Measurements from ENCODE around the gene KIF9. TPM values are rescaled to one million over a fixed set of nuclear protein-coding genes. Genes with fewer than 3 reads are reported as not detected.

KIF9 gene
- total RNA-seq, 1 experiment from 2014 or later: 5.8 TPM

DNA sequence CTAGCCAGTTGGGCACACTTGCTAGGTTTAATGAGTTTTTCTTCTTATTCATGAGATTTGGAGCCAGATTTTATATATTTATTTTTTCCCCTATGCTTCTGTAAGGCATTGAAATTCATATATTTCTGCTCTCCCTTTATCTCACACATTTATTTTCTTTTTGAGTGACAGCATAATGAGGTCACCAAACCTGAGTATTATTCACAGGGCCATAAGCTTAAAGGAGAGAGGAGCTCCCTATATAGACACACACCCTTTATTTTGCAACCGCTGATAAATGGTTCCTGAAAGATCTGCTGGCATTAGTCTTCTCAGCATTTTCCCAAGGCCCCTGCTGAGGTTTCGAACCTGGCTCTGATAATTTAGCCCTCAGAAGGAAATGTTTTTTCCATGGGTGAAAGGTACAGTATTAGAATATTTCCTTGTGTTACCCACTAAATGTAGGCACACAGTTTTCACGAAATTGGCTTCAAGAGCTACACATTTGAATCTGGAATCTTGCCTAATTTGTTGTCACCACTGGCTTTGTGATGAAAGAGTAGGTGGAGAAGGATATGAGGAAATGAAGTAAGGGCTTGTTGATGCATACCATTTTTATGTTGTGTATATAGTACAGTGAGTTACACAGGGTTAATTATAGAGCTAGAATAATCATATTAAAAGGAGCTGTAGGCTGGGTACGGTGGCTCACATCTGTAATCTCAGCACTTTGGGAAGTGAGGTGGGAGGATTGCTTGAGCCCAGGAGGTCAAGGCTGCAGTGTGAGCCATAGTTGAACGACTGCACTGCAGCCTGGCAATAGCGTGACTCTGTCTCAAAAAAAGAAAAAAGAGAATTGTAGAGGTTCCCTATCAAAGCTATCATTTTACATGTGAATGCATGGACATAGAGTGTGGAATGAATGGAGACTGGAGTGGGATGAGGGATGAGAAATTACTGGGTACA is 6.6 kb upstream of the KIF9 start (continued):
- TF ChIP-seq, protein P1, sequence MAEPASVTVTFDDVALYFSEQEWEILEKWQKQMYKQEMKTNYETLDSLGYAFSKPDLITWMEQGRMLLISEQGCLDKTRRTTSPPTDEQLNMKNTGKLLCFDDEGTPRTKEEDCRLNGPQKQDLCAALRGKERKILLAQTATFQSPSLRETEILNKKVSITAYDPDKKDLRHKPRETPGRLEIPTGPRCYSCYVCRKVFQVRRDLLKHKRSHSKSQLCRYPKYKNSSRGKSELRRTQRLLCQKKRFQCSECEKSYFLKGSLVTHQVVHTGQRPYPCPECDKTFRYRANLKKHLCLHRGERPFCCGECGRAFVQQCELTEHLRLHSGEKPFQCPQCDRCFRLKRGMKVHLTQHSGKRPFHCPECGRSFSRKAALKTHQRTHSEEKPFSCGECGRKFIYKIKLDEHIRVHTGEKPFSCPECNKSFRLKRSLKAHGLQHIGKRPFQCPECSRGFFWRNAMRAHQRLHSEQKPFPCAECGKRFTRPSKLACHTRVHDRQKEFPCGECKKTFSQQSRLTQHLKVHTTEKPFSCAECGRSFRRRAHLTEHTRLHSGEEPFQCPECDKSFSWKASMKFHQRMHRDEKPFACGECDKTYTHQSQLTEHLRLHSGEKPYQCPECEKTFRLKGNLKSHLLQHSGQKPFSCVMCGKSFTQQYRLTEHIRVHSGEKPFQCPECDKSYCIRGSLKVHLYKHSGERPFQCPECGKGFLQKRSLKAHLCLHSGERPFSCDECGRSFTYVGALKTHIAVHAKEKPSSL (CRISPR knock-in tag; conservative IDR thresholded peaks at IDR 0.05): no peak
- no peak for TF ChIP-seq ZNF317 (CRISPR knock-in tag; IDR thresholded peaks at IDR 0.05; ENCODE audit: borderline replicate concordance, low read depth)
- TF ChIP-seq, protein P2, sequence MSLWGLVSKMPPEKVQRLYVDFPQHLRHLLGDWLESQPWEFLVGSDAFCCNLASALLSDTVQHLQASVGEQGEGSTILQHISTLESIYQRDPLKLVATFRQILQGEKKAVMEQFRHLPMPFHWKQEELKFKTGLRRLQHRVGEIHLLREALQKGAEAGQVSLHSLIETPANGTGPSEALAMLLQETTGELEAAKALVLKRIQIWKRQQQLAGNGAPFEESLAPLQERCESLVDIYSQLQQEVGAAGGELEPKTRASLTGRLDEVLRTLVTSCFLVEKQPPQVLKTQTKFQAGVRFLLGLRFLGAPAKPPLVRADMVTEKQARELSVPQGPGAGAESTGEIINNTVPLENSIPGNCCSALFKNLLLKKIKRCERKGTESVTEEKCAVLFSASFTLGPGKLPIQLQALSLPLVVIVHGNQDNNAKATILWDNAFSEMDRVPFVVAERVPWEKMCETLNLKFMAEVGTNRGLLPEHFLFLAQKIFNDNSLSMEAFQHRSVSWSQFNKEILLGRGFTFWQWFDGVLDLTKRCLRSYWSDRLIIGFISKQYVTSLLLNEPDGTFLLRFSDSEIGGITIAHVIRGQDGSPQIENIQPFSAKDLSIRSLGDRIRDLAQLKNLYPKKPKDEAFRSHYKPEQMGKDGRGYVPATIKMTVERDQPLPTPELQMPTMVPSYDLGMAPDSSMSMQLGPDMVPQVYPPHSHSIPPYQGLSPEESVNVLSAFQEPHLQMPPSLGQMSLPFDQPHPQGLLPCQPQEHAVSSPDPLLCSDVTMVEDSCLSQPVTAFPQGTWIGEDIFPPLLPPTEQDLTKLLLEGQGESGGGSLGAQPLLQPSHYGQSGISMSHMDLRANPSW (CRISPR knock-in tag; conservative IDR thresholded peaks at IDR 0.05; ENCODE audit: low read depth): no peak

DNA sequence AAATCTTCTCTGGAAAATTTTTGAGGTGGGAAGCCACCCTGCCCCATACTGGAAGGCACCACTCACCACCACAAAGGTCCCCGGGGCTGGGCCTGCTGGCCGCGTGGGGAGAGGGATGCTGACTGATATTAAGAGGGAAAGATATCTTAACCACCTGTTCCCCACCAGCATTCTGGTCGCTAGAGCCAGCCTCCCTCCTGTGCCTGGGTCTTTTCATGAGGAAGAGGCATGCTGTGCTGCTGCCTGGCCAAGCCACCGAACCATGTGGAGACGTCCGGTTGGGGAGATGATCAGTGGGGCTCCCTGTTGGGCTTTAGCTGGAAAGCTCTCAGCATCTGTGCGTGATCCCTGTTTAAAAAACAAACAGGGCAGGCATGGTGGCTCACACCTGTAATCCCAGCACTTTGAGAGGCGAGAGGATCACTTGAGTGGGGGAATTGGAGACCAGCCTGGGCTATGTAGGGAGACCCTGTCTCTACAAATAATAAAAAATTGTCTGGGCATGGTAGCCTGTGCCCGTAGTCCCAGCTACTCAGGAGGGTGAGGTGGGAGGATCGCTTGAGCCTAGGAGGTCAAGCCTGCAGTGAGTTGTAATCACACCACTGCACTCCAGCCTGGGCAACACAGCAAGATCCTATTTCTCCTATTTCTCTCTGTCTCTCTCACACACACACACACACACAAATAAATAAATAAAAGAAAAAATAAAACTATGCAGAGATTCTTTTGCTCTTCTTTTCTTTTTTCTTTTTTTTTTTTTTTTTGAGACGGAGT is 1.2 kb upstream of the KIF9 start:
- Mint-ChIP-seq H3K9me3 (no peaks in the 10 kb centered on the region), H3K4me1 (peaks cover 17% of the 10 kb centered on the region), H3K4me3 (peak overlapping the region; percentile 100), H3K27me3 (ENCODE audit: low read depth) (no peaks in the 10 kb centered on the region), H3K27ac (peak overlapping the region; percentile 87), H3K36me3 (peaks cover 4% of the 10 kb centered on the region; the same call in 1 of the 2 replicates)
- ATAC-seq (peak; percentile 30), DNase-seq (ENCODE audit: low spot score) (peak; percentile 32)
- POLR2A ChIA-PET: no interaction called here
- CTCF ChIA-PET: interaction anchor here (0.6 to 0.9 kb wide), 2 partner anchors 40 to 83 kb away, joined by 3 to 4 read pairs; no protein-coding TSS in a partner anchor
- TF ChIP-seq HMGA2 (CRISPR knock-in tag; IDR thresholded peaks at IDR 0.05) (no peak), GABPB1 (CRISPR knock-in tag; IDR thresholded peaks at IDR 0.05) (no peak), SP1 (CRISPR knock-in tag; conservative IDR thresholded peaks at IDR 0.05) (no peak), NFYB (CRISPR knock-in tag; conservative IDR thresholded peaks at IDR 0.05; ENCODE audit: low read depth) (no peak), FOXJ3 (CRISPR knock-in tag; IDR thresholded peaks at IDR 0.05; ENCODE audit: borderline replicate concordance) (no peak), TEAD1 (CRISPR knock-in tag; IDR thresholded peaks at IDR 0.05) (0 out of 2 replicates have a peak, but pooled peaks have one; percentile 9)
- TF ChIP-seq, protein P3, sequence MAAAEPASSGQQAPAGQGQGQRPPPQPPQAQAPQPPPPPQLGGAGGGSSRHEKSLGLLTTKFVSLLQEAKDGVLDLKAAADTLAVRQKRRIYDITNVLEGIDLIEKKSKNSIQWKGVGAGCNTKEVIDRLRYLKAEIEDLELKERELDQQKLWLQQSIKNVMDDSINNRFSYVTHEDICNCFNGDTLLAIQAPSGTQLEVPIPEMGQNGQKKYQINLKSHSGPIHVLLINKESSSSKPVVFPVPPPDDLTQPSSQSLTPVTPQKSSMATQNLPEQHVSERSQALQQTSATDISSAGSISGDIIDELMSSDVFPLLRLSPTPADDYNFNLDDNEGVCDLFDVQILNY (CRISPR knock-in tag; IDR thresholded peaks at IDR 0.05): no peak
- TF ChIP-seq, protein P4, sequence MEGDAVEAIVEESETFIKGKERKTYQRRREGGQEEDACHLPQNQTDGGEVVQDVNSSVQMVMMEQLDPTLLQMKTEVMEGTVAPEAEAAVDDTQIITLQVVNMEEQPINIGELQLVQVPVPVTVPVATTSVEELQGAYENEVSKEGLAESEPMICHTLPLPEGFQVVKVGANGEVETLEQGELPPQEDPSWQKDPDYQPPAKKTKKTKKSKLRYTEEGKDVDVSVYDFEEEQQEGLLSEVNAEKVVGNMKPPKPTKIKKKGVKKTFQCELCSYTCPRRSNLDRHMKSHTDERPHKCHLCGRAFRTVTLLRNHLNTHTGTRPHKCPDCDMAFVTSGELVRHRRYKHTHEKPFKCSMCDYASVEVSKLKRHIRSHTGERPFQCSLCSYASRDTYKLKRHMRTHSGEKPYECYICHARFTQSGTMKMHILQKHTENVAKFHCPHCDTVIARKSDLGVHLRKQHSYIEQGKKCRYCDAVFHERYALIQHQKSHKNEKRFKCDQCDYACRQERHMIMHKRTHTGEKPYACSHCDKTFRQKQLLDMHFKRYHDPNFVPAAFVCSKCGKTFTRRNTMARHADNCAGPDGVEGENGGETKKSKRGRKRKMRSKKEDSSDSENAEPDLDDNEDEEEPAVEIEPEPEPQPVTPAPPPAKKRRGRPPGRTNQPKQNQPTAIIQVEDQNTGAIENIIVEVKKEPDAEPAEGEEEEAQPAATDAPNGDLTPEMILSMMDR (IDR thresholded peaks at IDR 0.05): no peak
- TF ChIP-seq, protein P5, sequence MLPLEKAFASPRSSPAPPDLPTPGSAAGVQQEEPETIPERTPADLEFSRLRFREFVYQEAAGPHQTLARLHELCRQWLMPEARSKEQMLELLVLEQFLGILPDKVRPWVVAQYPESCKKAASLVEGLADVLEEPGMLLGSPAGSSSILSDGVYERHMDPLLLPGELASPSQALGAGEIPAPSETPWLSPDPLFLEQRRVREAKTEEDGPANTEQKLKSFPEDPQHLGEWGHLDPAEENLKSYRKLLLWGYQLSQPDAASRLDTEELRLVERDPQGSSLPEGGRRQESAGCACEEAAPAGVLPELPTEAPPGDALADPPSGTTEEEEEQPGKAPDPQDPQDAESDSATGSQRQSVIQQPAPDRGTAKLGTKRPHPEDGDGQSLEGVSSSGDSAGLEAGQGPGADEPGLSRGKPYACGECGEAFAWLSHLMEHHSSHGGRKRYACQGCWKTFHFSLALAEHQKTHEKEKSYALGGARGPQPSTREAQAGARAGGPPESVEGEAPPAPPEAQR (CRISPR knock-in tag; IDR thresholded peaks at IDR 0.05): no peak
- TF ChIP-seq, protein P6, sequence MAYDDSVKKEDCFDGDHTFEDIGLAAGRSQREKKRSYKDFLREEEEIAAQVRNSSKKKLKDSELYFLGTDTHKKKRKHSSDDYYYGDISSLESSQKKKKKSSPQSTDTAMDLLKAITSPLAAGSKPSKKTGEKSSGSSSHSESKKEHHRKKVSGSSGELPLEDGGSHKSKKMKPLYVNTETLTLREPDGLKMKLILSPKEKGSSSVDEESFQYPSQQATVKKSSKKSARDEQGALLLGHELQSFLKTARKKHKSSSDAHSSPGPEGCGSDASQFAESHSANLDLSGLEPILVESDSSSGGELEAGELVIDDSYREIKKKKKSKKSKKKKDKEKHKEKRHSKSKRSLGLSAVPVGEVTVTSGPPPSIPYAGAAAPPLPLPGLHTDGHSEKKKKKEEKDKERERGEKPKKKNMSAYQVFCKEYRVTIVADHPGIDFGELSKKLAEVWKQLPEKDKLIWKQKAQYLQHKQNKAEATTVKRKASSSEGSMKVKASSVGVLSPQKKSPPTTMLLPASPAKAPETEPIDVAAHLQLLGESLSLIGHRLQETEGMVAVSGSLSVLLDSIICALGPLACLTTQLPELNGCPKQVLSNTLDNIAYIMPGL (CRISPR knock-in tag; IDR thresholded peaks at IDR 0.05): no peak
- TF ChIP-seq, protein P7, sequence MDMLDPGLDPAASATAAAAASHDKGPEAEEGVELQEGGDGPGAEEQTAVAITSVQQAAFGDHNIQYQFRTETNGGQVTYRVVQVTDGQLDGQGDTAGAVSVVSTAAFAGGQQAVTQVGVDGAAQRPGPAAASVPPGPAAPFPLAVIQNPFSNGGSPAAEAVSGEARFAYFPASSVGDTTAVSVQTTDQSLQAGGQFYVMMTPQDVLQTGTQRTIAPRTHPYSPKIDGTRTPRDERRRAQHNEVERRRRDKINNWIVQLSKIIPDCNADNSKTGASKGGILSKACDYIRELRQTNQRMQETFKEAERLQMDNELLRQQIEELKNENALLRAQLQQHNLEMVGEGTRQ (CRISPR knock-in tag; IDR thresholded peaks at IDR 0.05): no peak
- TF ChIP-seq, protein P1 (CRISPR knock-in tag; conservative IDR thresholded peaks at IDR 0.05): no peak
- TF ChIP-seq, protein P8, sequence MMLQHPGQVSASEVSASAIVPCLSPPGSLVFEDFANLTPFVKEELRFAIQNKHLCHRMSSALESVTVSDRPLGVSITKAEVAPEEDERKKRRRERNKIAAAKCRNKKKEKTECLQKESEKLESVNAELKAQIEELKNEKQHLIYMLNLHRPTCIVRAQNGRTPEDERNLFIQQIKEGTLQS (CRISPR knock-in tag; conservative IDR thresholded peaks at IDR 0.05): no peak
- TF ChIP-seq, protein P9, sequence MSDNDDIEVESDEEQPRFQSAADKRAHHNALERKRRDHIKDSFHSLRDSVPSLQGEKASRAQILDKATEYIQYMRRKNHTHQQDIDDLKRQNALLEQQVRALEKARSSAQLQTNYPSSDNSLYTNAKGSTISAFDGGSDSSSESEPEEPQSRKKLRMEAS (CRISPR knock-in tag; IDR thresholded peaks at IDR 0.05): no peak
